Measurements from ENCODE around the gene ASTN2.

- TF ChIP-seq CTCF (conservative IDR thresholded peaks at IDR 0.05; ENCODE audit: low read depth in 2 of 2) (no peak), EZH2phosphoT487 (IDR thresholded peaks at IDR 0.05; ENCODE audit: unreplicated experiment) (no peak), POLR2AphosphoS5 (IDR thresholded peaks at IDR 0.05; ENCODE audit: low read depth) (no peak), CREB1 (CRISPR knock-in tag; IDR thresholded peaks at IDR 0.05; ENCODE audit: low read depth) (no peak), EZH2 (IDR thresholded peaks at IDR 0.05; ENCODE audit: low read depth, unreplicated experiment) (no peak), JUNB (IDR thresholded peaks at IDR 0.05; ENCODE audit: unreplicated experiment) (no peak), REST (IDR thresholded peaks at IDR 0.05; ENCODE audit: unreplicated experiment) (no peak), ETS1 (IDR thresholded peaks at IDR 0.05) (no peak), ZNF331 (CRISPR knock-in tag; IDR thresholded peaks at IDR 0.05; ENCODE audit: low read depth) (no peak), ZNF114 (CRISPR knock-in tag; IDR thresholded peaks at IDR 0.05) (no peak), STAT1 (IDR thresholded peaks at IDR 0.05; ENCODE audit: unreplicated experiment) (no peak), NANOG (IDR thresholded peaks at IDR 0.05; ENCODE audit: borderline replicate concordance) (no peak)
Observed at GRCh38 chr9:116943970-116944369, 470.9 kb downstream of the ASTN2 start.

All from GM23338 (cell line).